ENCODE measurements around the gene IMMP2L.

GRCh38 chr7:110676785-110677184 is 885.5 kb downstream of the IMMP2L start:
- TF ChIP-seq CTCF (IDR thresholded peaks at IDR 0.05) (no peak), POLR2A (IDR thresholded peaks at IDR 0.05) (no peak)

Measured in thyroid gland (tissue), 4 donors.